A204.1 (cell line): ENCODE results near the gene SLC6A3.

Source experiments
- FAIRE-seq: peaks from 2 replicates; lab custom pipeline; 2012; peaks lifted over from hg19 to GRCh38; lab: Jason Lieb, UNC

The SLC6A3 gene

GRCh38 chr5:1405121-1405520, 40.1 kb downstream of the SLC6A3 start:
- no peak for FAIRE-seq

GRCh38 chr5:1404062-1404461, 41.2 kb downstream of the SLC6A3 start:
- FAIRE-seq: no peak

- FAIRE-seq: no peak
These were observed 42.5 kb downstream of the SLC6A3 start for GRCh38 chr5:1402611-1403255.

- no peak for FAIRE-seq
These were observed 43.6 kb downstream of the SLC6A3 start for GRCh38 chr5:1401536-1402138.

GRCh38 chr5:1400936-1401335, 44.3 kb downstream of the SLC6A3 start:
- no peak for FAIRE-seq

GRCh38 chr5:1400211-1400855, 44.9 kb downstream of the SLC6A3 start:
- no peak for FAIRE-seq

GRCh38 chr5:1399737-1400136, 45.5 kb downstream of the SLC6A3 start:
- no peak for FAIRE-seq

GRCh38 chr5:1396293-1396816, 48.9 kb downstream of the SLC6A3 start:
- FAIRE-seq: no peak

GRCh38 chr5:1394881-1395860, 50.1 kb downstream of the SLC6A3 start:
- FAIRE-seq: no peak

- FAIRE-seq: no peak
These were observed 51.4 kb downstream of the SLC6A3 start for GRCh38 chr5:1393571-1394501.

- FAIRE-seq: no peak
These were observed 52.3 kb downstream of the SLC6A3 start for GRCh38 chr5:1392801-1393565.

GRCh38 chr5:1392261-1392660, 53.0 kb downstream of the SLC6A3 start:
- no peak for FAIRE-seq

- no peak for FAIRE-seq
These were observed 53.5 kb downstream of the SLC6A3 start for GRCh38 chr5:1391691-1392090.

GRCh38 chr5:1390861-1391600, 54.2 kb downstream of the SLC6A3 start:
- no peak for FAIRE-seq

- FAIRE-seq: no peak
These were observed 54.9 kb downstream of the SLC6A3 start for GRCh38 chr5:1390333-1390732.

- no peak for FAIRE-seq
These were observed 56.8 kb downstream of the SLC6A3 start for GRCh38 chr5:1388383-1388967.

- no peak for FAIRE-seq
These were observed 57.4 kb downstream of the SLC6A3 start for GRCh38 chr5:1387876-1388275.

- no peak for FAIRE-seq
These were observed 58.0 kb downstream of the SLC6A3 start for GRCh38 chr5:1387059-1387755.

GRCh38 chr5:1386274-1386717, 58.9 kb downstream of the SLC6A3 start:
- FAIRE-seq: no peak
